Ascending aorta (tissue), 2 donors: ENCODE results near the gene TOR1A. TPM values are rescaled to one million over a fixed set of nuclear protein-coding genes. Genes with fewer than 3 reads are reported as not detected.

Source experiments
- DNase-seq, 2 donors: peaks; one replicate each; pipeline ENCODE4 v3.0.0-alpha.2; 2019; ENCODE audit warnings: low spot score in 2 of 2
- H3K27ac ChIP-seq, 2 donors: fragments of 200-600 bp; sonication (generic); one replicate each; pipeline ENCODE4 v1.5.1; 2016 to 2017; ENCODE audit warnings: mild to moderate bottlenecking in 1 of 2
- H3K27me3 ChIP-seq: fragments of 200-600 bp; sonication (generic); one replicate; pipeline ENCODE4 v1.5.1; 2017
- H3K36me3 ChIP-seq, 2 donors: fragments of 200-600 bp; sonication (generic); one replicate each; pipeline ENCODE4 v1.5.1; 2016
- H3K4me1 ChIP-seq, 2 donors: fragments of 200-600 bp; sonication (generic); one replicate each; pipeline ENCODE4 v1.5.1; 2016 to 2017; ENCODE audit warnings: mild to moderate bottlenecking in 1 of 2
- H3K4me3 ChIP-seq, 2 donors: fragments of 200-600 bp; sonication (generic); one replicate each; pipeline ENCODE4 v1.5.1; 2016 to 2017; ENCODE audit warnings: mild to moderate bottlenecking in 1 of 2
- H3K9me3 ChIP-seq, 2 donors: fragments of 200-600 bp; sonication (generic); one replicate each; pipeline ENCODE4 v1.5.1; 2016
- CTCF ChIP-seq, 3 experiments: fragments of 200-600 bp in 2 of 3; fragments of 450-650 bp in 1 of 3; sonication (generic) in 2 of 3; IDR thresholded peaks; one replicate each; pipeline ENCODE4 v1.5.1; 2016 to 2019; ENCODE audit warnings: antibody characterized with exemption in 3 of 3, mild to moderate bottlenecking in 1 of 3, moderate library complexity in 1 of 3
- intact Hi-C: fragments of 100-400 bp; cut with DNase I; formaldehyde crosslinking; loops from one replicate; pipeline ENCODE4 v1.15.1; 2023
- total RNA-seq: library from RNA; depleted of rRNA; stranded (reverse); fragments of >200 nt; gene quantifications from one replicate; pipeline ENCODE4 v1.1.0, GENCODE V29; 2016

Gene TOR1A
- total RNA-seq, 1 donor from 2014 or later = 67.7 TPM

GRCh38 chr9:129826759-129827158 lies 2.8 kb upstream of the TOR1A start:
- intact Hi-C loops = no loop called here
- TF ChIP-seq CTCF (IDR thresholded peaks at IDR 0.05) = no peak
- Histone ChIP-seq H3K4me3 (no peak overlapping the region), H3K36me3 (peaks cover 44 to 47% of the 10 kb centered on the region in 2 donors), H3K4me1 (peaks cover 0 to 7% of the 10 kb centered on the region in 2 donors), H3K27ac (no peak overlapping the region), H3K9me3 (no peaks in the 10 kb centered on the region), H3K27me3 (no peaks in the 10 kb centered on the region)
- DNase-seq = no peak

GRCh38 chr9:129826344-129826743 lies 2.4 kb upstream of the TOR1A start:
- peaks cover 43 to 47% of the 10 kb centered on the region in 2 donors for H3K36me3 ChIP-seq
- H3K4me1 ChIP-seq = peaks cover 0 to 7% of the 10 kb centered on the region in 2 donors
- H3K9me3 ChIP-seq = no peaks in the 10 kb centered on the region
- H3K27ac ChIP-seq = no peak overlapping the region
- H3K4me3 ChIP-seq = no peak overlapping the region
- intact Hi-C loops = no loop called here
- no peak for TF ChIP-seq CTCF (IDR thresholded peaks at IDR 0.05)
- no peak for DNase-seq
- H3K27me3 ChIP-seq = no peaks in the 10 kb centered on the region

GRCh38 chr9:129823542-129823934 lies 398 bp downstream of the TOR1A start:
- Histone ChIP-seq H3K27me3 (no peaks in the 10 kb centered on the region), H3K4me3 (peak overlapping the region; percentile 69 to 98), H3K9me3 (no peaks in the 10 kb centered on the region), H3K36me3 (peaks cover 36 to 42% of the 10 kb centered on the region in 2 donors), H3K4me1 (peaks cover 0 to 7% of the 10 kb centered on the region in 2 donors), H3K27ac (peak overlapping the region; percentile 80 to 81)
- no peak for TF ChIP-seq CTCF (IDR thresholded peaks at IDR 0.05)
- DNase-seq = no peak
- intact Hi-C loops = loop anchor here (5.0 kb wide), 1 partner anchor 1051 kb away; the partner anchor contains the start of gene ZER1

- H3K36me3 ChIP-seq = peaks cover 36 to 42% of the 10 kb centered on the region in 2 donors
- peaks cover 0 to 7% of the 10 kb centered on the region in 2 donors for H3K4me1 ChIP-seq
Measured at GRCh38 chr9:129822898-129823541, 916 bp downstream of the TOR1A start.

GRCh38 chr9:129816501-129817435 lies 7.2 kb downstream of the TOR1A start:
- no peak for TF ChIP-seq CTCF (IDR thresholded peaks at IDR 0.05)
- H3K4me1 ChIP-seq = no peaks in the 10 kb centered on the region
- H3K9me3 ChIP-seq = no peaks in the 10 kb centered on the region
- no peak for DNase-seq
- peaks cover 65 to 79% of the 10 kb centered on the region in 2 donors for H3K36me3 ChIP-seq
- no peak overlapping the region for H3K27ac ChIP-seq
- H3K4me3 ChIP-seq = no peak overlapping the region
- intact Hi-C loops = no loop called here
- no peaks in the 10 kb centered on the region for H3K27me3 ChIP-seq

More at GRCh38 chr9:129822898-129823541, 916 bp downstream of the TOR1A start:
- Histone ChIP-seq H3K27me3 (no peaks in the 10 kb centered on the region), H3K4me3 (peak overlapping the region; percentile 69 to 98), H3K27ac (peak overlapping the region; percentile 80 to 81), H3K9me3 (no peaks in the 10 kb centered on the region)
- no peak for TF ChIP-seq CTCF (IDR thresholded peaks at IDR 0.05)
- intact Hi-C loops = loop anchor here (5.0 kb wide), 1 partner anchor 1051 kb away; the partner anchor contains the start of gene ZER1
- DNase-seq = no peak
